Heart left ventricle (tissue), 13 donors: ENCODE results near the gene TCF4.

ENCODE experiments used
- CTCF ChIP-seq, 12 donors: fragments of 200-600 bp; sonication (generic) in 4 of 12; IDR thresholded peaks; one replicate each; pipeline versions ENCODE4 v1.5.0 to v1.8.0; 2018 to 2022; ENCODE audit warnings: antibody characterized with exemption in 12 of 12, mild to moderate bottlenecking in 5 of 12
- POLR2A ChIP-seq, 2 donors: fragments of 450-650 bp; IDR thresholded peaks; one replicate each; pipeline ENCODE4 v1.6.1; 2017; ENCODE audit warnings: antibody characterized with exemption in 2 of 2, mild to moderate bottlenecking in 2 of 2, moderate library complexity in 2 of 2
- donor health status: ischemic (EF 13 %, LVEDD 7.1; RV severe dilation, severe dysfunction).
- donor health status: DM: no; HTN: yes; CAD: no.
- donor health status: DM: no; HTN: no; CAD: no.
- donor health status: ischemic (EF 25% LVEDD 6.9; RV normal size, moderate dysfunction).
- donor health status: ischemic (EF 25% LVEDD 5.7; RV mildly dilated, moderate dysfunction).
- donor health status: ischemic (EF 35%, LVEDD 5.7; RV mildly dilated, moderate dysfunction).
- donor health status: nonischemic (EF 11% LVEDD 7.7; RV severe dilation, severe dysfunction).
- donor health status: DM: yes; HTN: yes; CAD: no.
- donor health status: PGD.
- donor health status: ischemic (EF 29% LVEDD 5.4; RV normal size, mild dysfunction).
- donor health status: nonischemic (EF 23%, LVEDD 6.1; RV moderate dilation, normal function).

- no peak for TF ChIP-seq CTCF (IDR thresholded peaks at IDR 0.05)
- no peak for TF ChIP-seq POLR2A (IDR thresholded peaks at IDR 0.05)
Observed at GRCh38 chr18:55227771-55228170, 360.2 kb downstream of the TCF4 start.
